GM23248 (cell line): ENCODE results near the gene SEMA4C.

Source experiments
- EZH2 ChIP-seq: fragments of 200-600 bp; sonication (generic); IDR thresholded peaks from 2 replicates; pipeline ENCODE4 v1.6.1; 2018; ENCODE audit warnings: antibody characterized with exemption, mild to moderate bottlenecking; ENCODE audit not compliant: insufficient read depth, poor library complexity, severe bottlenecking
- EZH2phosphoT487 ChIP-seq: fragments of 200-600 bp; sonication (generic); IDR thresholded peaks from 2 replicates; pipeline ENCODE4 v1.6.1; 2018; ENCODE audit warnings: antibody characterized with exemption, moderate library complexity, mild to moderate bottlenecking, low read depth; ENCODE audit not compliant: insufficient read depth

DNA sequence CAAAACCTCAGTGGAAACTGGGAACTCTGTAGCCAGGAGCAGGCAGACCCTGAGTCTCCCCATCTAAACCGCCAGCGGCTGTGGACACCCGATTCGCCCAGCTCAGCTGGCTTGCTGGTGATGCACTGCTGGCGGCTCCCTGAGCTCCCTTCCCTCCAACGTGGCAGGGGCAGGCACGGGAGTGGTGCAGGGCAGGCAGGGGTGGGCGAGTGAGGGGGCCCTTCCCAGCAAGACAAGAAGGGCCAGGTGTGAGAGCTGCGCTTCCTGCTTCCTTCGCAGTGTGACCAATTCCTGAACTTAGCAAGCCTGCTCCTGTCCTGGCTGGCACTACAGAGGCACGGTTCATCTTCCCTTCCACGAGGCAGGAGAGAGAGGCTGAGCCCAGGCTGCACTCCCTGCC is 12.3 kb upstream of the SEMA4C start:
- TF ChIP-seq EZH2 (no peak), EZH2phosphoT487 (no peak)
